ENCODE data around the gene SFSWAP.
"Not testable (repeated sequence)": the region's sequence is repeated elsewhere in the genome, so short reads cannot be mapped to it uniquely, and the experiment has no call there.

SFSWAP gene

DNA sequence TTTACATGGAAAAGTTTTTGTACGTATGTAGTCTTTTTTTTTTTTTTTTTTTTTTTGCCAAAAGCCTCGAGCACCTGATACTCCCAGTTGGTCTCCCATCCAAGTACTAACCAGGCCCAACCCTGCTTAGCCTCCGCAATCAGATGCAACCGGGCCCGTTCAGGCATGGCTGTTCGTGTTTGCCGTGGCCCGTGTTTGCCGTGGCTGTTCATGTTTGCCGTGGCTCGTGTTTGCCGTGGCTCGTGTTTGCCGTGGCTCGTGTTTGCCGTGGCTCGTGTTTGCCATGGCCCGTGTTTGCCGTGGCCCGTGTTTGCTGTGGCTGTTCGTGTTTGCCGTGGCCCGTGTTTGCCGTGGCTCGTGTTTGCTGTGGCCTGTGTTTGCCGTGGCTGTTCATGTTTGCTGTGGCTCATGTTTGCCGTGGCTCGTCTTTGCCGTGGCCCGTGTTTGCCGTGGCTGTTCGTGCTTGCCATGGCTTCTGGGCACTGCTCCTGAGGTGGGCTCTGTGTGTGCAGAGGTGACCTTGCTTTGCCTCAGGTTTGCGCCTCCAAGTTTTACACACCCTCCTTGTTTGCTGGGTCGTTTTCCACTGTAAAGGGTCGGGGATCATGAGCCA lies 90.5 kb downstream of the SFSWAP start:
- FAIRE-seq (no peak), DNase-seq (ENCODE audit: insufficient read length, low spot score) (no peak)
- TF ChIP-seq SPI1 (IDR thresholded peaks at IDR 0.05; ENCODE audit: low read depth, low read length) (no peak), POU2F2 (IDR thresholded peaks at IDR 0.05; ENCODE audit: low read depth, low read length) (no peak), POLR2AphosphoS5 (IDR thresholded peaks at IDR 0.05; ENCODE audit: low read depth, low read length) (no peak), TAF1 (IDR thresholded peaks at IDR 0.05; ENCODE audit: low read depth, low read length) (no peak), POLR2A (IDR thresholded peaks at IDR 0.05; ENCODE audit: low read depth, low read length) (no peak), PAX5 (IDR thresholded peaks at IDR 0.05; ENCODE audit: insufficient read depth, low read length, severe bottlenecking) (no peak)

DNA sequence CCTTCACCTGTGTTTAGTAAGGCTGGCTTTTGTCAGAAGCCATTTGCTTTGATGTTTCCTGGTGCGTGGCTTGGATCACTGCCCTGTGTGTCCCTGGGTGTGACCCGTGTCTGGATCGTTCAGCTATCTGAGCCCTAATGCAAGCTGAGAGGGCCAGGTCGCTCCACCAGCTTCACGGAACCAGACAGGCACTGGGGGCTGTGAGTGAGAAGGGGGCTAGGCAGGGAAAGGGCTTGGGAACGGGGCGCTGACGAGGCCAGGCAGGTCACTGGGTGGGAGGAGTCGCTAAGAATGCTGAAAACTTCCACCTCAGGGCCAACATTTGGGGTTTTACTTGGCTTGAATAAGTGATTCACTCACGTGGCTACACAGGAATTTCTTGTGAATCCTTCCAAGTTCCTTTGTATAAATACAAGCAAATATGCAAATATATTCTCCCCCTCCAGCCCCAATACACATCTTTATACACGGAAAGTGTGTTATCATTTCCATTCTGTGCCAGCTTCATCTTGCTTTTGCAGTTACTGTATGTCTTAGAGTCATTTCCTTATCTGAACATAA lies 93.2 kb downstream of the SFSWAP start:
- no peak for TF ChIP-seq SPI1 (IDR thresholded peaks at IDR 0.05; ENCODE audit: low read depth, low read length)
- no peak for TF ChIP-seq PAX5 (IDR thresholded peaks at IDR 0.05; ENCODE audit: insufficient read depth, low read length, severe bottlenecking)
- TF ChIP-seq POLR2AphosphoS5 (IDR thresholded peaks at IDR 0.05; ENCODE audit: low read depth, low read length), result no peak
- TF ChIP-seq POLR2A (IDR thresholded peaks at IDR 0.05; ENCODE audit: low read depth, low read length), result no peak
- TF ChIP-seq POU2F2 (IDR thresholded peaks at IDR 0.05; ENCODE audit: low read depth, low read length), result no peak
- no peak for TF ChIP-seq TAF1 (IDR thresholded peaks at IDR 0.05; ENCODE audit: low read depth, low read length)
- FAIRE-seq (no peak), DNase-seq (ENCODE audit: insufficient read length, low spot score) (no peak)

DNA sequence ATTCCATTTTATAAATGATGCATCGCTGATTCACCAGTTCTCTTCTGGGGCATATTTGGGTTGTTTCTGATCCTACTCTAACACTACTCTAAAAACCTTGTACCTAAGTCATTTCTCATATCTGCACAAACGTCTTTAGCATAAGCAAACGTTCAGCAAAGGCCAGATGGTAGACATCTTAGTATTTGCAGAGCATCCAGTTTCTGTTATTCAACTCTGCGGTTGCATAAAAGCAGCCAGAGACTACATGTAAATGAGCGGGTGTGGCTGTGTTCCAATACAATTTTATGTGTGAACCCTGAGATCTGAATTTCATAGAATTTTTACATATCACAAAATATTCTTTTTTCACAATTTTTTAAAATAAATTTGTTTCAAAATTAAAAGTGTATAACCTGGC lies 94.5 kb downstream of the SFSWAP start:
- no peak for TF ChIP-seq SPI1 (IDR thresholded peaks at IDR 0.05; ENCODE audit: low read depth, low read length)
- TF ChIP-seq POU2F2 (IDR thresholded peaks at IDR 0.05; ENCODE audit: low read depth, low read length), result no peak
- no peak for TF ChIP-seq POLR2AphosphoS5 (IDR thresholded peaks at IDR 0.05; ENCODE audit: low read depth, low read length)
- TF ChIP-seq POLR2A (IDR thresholded peaks at IDR 0.05; ENCODE audit: low read depth, low read length), result no peak
- TF ChIP-seq PAX5 (IDR thresholded peaks at IDR 0.05; ENCODE audit: insufficient read depth, low read length, severe bottlenecking), result no peak
- no peak for TF ChIP-seq TAF1 (IDR thresholded peaks at IDR 0.05; ENCODE audit: low read depth, low read length)
- FAIRE-seq (no peak), DNase-seq (ENCODE audit: insufficient read length, low spot score) (no peak)

DNA sequence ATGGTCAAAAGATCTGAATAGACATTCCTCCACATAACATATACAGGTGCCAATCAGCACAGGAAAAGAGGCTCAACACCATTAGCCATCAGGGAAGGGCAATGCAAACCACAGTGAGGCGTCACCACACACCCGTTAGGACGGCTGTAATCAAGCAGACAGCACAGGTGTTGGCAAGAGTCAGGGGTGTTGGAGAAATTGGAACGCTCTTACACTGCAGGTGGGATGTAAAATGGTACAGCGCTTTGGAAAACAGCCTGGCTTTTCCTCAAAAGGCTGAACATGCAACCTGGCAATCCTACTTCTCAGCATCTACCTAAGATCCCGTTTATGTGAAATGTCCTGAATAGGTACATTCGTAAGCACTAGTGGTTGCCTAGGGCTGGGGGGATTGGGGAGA lies 95.8 kb downstream of the SFSWAP start:
- no peak for FAIRE-seq
- TF ChIP-seq PAX5 (IDR thresholded peaks at IDR 0.05; ENCODE audit: insufficient read depth, low read length, severe bottlenecking) (no peak), POLR2AphosphoS5 (IDR thresholded peaks at IDR 0.05; ENCODE audit: low read depth, low read length) (no peak), TAF1 (IDR thresholded peaks at IDR 0.05; ENCODE audit: low read depth, low read length) (no peak), POLR2A (IDR thresholded peaks at IDR 0.05; ENCODE audit: low read depth, low read length) (no peak), POU2F2 (IDR thresholded peaks at IDR 0.05; ENCODE audit: low read depth, low read length) (no peak), SPI1 (IDR thresholded peaks at IDR 0.05; ENCODE audit: low read depth, low read length) (no peak)
- DNase-seq (ENCODE audit: insufficient read length, low spot score), result no peak

DNA sequence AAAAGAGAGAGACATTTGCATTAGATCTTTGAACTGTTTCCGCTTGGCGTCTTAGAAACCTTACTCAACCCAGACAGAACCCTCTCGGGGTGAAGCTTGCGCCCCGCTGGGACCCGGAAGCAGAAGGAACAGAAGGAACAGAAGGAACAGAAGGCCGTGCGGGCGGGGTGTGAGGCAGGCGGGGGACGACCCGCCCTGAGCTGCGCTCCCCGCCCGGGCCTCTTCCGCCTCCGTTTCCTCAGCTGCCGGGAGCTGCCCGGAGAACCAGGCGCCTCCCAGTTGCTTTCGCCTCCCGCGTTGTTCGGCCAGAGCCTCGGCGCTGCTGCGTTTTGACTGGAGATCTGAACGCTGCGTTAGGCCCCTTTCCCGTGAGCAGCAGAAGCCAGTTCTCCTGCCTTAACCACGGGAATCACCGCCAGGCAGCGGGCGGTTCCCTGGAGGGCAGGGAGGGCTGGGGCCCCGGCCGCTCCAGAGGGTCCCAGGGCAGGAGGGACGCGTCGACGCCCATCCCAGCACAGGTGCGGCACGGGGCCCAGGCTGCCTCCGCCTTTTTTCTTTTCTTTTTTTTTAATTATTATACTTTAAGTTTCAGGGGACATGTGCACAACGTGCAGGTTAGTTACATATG lies 98.0 kb downstream of the SFSWAP start:
- TF ChIP-seq POLR2AphosphoS5 (IDR thresholded peaks at IDR 0.05; ENCODE audit: low read depth, low read length) (no peak), TAF1 (IDR thresholded peaks at IDR 0.05; ENCODE audit: low read depth, low read length) (no peak), POLR2A (IDR thresholded peaks at IDR 0.05; ENCODE audit: low read depth, low read length) (no peak), PAX5 (IDR thresholded peaks at IDR 0.05; ENCODE audit: insufficient read depth, low read length, severe bottlenecking) (no peak), POU2F2 (IDR thresholded peaks at IDR 0.05; ENCODE audit: low read depth, low read length) (no peak), SPI1 (IDR thresholded peaks at IDR 0.05; ENCODE audit: low read depth, low read length) (no peak)
- peak; percentile 70 for DNase-seq (ENCODE audit: insufficient read length, low spot score)
- FAIRE-seq, result no peak

DNA sequence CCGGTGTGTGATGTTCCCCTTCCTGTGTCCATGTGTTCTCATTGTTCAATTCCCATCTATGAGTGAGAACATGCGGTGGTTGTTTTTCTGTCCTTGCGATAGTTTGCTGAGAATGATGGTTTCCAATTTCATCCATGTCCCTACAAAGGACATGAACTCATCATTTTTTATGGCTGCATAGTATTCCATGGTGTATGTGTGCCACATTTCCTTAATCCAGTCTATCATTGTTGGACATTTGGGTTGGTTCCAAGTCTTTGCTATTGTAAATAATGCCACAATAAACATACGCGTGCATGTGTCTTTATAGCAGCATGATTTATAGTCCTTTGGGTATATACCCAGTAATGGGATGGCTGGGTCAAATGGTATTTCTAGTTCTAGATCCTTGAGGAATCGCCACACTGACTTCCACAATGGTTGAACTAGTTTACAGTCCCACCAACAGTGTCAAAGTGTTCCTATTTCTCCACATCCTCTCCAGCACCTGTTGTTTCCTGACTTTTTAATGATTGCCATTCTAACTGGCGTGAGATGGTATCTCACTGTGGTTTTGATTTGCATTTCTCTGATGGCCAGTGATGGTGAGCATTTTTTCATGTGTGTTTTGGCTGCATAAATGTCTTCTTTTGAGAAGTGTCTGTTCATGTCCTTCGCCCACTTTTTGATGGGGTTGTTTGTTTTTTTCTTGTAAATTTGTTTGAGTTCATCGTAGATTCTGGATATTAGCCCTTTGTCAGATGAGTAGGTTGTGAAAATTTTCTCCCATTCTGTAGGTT lies 98.8 kb downstream of the SFSWAP start:
- not testable (repeated sequence) for DNase-seq (ENCODE audit: insufficient read length, low spot score); FAIRE-seq

DNA sequence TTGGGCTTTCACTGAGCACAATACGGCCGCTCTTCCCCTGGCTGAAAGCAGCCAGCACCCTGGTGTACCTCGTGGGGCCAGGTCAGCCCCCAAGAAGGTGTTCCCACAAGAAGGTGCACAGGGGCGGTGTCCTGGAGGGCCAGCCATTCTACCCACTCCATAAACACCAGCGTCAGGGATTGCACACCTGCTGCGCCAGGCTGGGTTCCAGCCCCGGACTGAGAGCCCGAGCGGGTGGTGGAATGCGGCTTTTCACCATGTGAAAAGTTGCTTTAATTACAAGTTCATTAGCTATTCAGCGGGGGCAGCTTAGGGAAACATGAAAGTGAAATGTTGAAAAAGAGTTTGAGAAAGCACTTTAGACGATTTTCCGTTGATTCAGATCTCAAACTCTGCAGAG lies 99.8 kb downstream of the SFSWAP start:
- no peak for DNase-seq (ENCODE audit: insufficient read length, low spot score)
- TF ChIP-seq TAF1 (IDR thresholded peaks at IDR 0.05; ENCODE audit: low read depth, low read length) (no peak), POLR2A (IDR thresholded peaks at IDR 0.05; ENCODE audit: low read depth, low read length) (no peak), SPI1 (IDR thresholded peaks at IDR 0.05; ENCODE audit: low read depth, low read length) (no peak), PAX5 (IDR thresholded peaks at IDR 0.05; ENCODE audit: insufficient read depth, low read length, severe bottlenecking) (no peak), POU2F2 (IDR thresholded peaks at IDR 0.05; ENCODE audit: low read depth, low read length) (no peak), POLR2AphosphoS5 (IDR thresholded peaks at IDR 0.05; ENCODE audit: low read depth, low read length) (no peak)
- FAIRE-seq, result no peak

DNA sequence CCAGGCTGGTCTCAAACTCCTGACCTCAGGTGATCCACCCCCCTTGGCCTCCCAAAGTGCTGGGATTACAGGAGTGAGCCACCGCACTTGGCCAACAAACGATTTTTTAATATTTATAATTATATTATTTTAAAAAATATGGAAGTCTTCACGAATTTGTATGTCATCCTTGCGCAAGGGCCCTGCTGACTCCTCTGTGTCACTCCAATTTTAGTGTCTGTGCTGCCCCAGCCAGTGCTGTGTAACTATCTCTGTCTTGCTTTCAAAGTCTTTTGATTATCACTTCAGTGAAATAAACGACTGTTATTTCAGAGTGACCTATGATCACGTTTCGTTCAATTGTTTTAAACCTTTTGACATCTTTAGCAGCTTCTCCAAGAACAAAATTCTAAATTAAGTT lies 104.2 kb downstream of the SFSWAP start:
- FAIRE-seq, result no peak
- TF ChIP-seq POLR2AphosphoS5 (IDR thresholded peaks at IDR 0.05; ENCODE audit: low read depth, low read length), result no peak
- no peak for TF ChIP-seq SPI1 (IDR thresholded peaks at IDR 0.05; ENCODE audit: low read depth, low read length)
- TF ChIP-seq TAF1 (IDR thresholded peaks at IDR 0.05; ENCODE audit: low read depth, low read length), result no peak
- TF ChIP-seq POLR2A (IDR thresholded peaks at IDR 0.05; ENCODE audit: low read depth, low read length), result no peak
- TF ChIP-seq PAX5 (IDR thresholded peaks at IDR 0.05; ENCODE audit: insufficient read depth, low read length, severe bottlenecking), result no peak
- TF ChIP-seq POU2F2 (IDR thresholded peaks at IDR 0.05; ENCODE audit: low read depth, low read length), result no peak
- no peak for DNase-seq (ENCODE audit: insufficient read length, low spot score)

DNA sequence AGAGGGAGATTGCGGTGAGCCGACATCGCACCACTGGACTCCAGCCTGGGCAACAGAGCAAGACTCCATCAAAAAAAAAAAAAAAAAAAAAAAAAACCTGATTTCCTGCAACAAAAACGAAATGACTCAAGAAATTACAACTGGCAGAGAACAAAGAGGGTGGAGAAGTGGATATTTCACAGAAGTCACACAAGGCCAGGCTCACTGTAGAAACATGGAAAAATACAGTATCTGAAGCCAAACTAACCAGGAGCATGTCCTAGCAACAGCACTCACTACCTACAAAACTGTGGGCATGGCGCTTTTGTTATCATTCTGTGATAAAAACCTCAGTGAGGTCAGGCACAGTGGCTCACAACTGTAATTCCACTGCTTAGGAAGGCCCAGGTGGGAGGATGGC lies 105.6 kb downstream of the SFSWAP start:
- no peak for DNase-seq (ENCODE audit: insufficient read length, low spot score)
- FAIRE-seq, result no peak

More for the DNA sequence above, 105.6 kb downstream of the SFSWAP start:
- no peak for TF ChIP-seq POLR2A (IDR thresholded peaks at IDR 0.05; ENCODE audit: low read depth, low read length)

Measured in GM12891 (cell line).